ENCODE results near the gene MFGE8. TPM values are rescaled to one million over a fixed set of nuclear protein-coding genes. Genes with fewer than 3 reads are reported as not detected.

Gene MFGE8
- total and polyA plus RNA-seq, 7 experiments from 2014 or later = 6.3 to 106 (median 71.6) TPM

DNA sequence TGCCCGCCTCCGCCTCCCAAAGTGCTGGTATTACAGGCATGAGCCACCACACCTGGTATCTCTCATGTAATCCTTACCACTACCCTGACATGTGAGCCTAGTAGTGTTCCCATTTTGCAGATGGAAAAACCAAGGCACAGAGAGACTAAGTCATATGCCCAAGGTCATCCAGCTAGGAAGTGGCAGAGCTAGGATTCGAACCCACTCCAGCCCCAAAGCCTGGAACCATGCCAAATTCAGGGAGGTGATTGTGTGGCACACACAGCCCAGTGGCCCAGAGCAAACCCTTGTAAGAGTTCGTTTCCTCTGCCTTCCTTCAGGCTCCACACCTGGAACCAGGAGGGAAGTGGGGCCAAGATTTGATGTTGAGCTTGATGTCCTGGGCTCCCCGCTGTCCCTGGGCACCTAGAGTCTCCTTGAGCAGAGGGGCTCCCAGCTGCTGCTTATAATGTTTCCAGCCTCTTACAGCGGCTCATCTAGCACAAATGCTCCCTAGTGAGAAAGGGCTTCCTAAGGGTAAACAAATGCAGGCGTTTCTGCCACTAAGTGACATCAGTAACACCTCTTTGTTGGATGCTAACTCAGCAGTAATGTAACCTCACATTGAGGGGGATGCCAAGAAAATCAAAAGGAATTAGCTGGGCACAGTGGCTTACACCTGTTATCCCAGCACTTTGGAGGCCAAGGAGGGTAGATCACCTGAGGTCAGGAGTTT is 21.5 kb downstream of the MFGE8 start:
- Mint-ChIP-seq H3K4me1 (peaks cover 10 to 37% (median 28%) of the 10 kb centered on the region in 7 donors), H3K27ac (peak overlapping the region in 1 of 9 donors; percentile 77)

GRCh38 chr15:88890495-88890894 is 22.7 kb downstream of the MFGE8 start:
- ATAC-seq = no peak
- H3K27ac Mint-ChIP-seq = peak overlapping the region in 1 of 9 donors; percentile 12
- no peak overlapping the region for H3K4me3 Mint-ChIP-seq
- no peak for DNase-seq
- ChIA-PET CTCF (interaction anchor here (0.6 to 8.1 kb wide), 3 partner anchors 13 to 288 kb away, joined by 3 to 99 read pairs (median 9); no protein-coding TSS in a partner anchor), POLR2A (interaction anchor here (0.7 to 6.8 kb wide), 2 partner anchors 13 to 27 kb away, joined by 4 to 41 read pairs; no protein-coding TSS in a partner anchor)
- H3K4me3 ChIP-seq (ENCODE audit: low read length) = no peak overlapping the region
- peaks cover 3 to 31% (median 22%) of the 10 kb centered on the region in 7 donors for H3K4me1 Mint-ChIP-seq
- no peaks in the 10 kb centered on the region for H3K27me3 Mint-ChIP-seq
- H3K9me3 Mint-ChIP-seq = no peaks in the 10 kb centered on the region
- H3K36me3 Mint-ChIP-seq = peaks cover 0 to 26% (median 0%) of the 10 kb centered on the region in 5 donors
- intact Hi-C loops (cut with micrococcal nuclease) = no loop called here
- no peaks in the 10 kb centered on the region for H3K27me3 ChIP-seq (ENCODE audit: control insufficient read depth in 2 of 2, insufficient read depth in 2 of 2, low read length in 2 of 2)
- no peak overlapping the region for H3K27ac ChIP-seq (ENCODE audit: low read depth, low read length)
- peaks cover 0 to 63% (median 7%) of the 10 kb centered on the region in 3 experiments for H3K36me3 ChIP-seq (ENCODE audit: control insufficient read depth in 2 of 3, insufficient read depth in 3 of 3, low read length in 3 of 3)
- H3K9me3 ChIP-seq (ENCODE audit: control insufficient read depth in 2 of 3, low read length in 3 of 3) = no peaks in the 10 kb centered on the region
- H3K4me1 ChIP-seq (ENCODE audit: control insufficient read depth in 2 of 2, insufficient read depth in 2 of 2, low read length in 2 of 2) = peaks cover 5 to 7% of the 10 kb centered on the region in 2 donors

More for the DNA sequence above, 21.5 kb downstream of the MFGE8 start:
- Mint-ChIP-seq H3K36me3 (peaks cover 0 to 17% (median 0%) of the 10 kb centered on the region in 5 donors), H3K4me3 (no peak overlapping the region), H3K27me3 (no peaks in the 10 kb centered on the region), H3K9me3 (no peaks in the 10 kb centered on the region)
- Histone ChIP-seq H3K27ac (ENCODE audit: low read depth, low read length) (no peak overlapping the region), H3K36me3 (ENCODE audit: control insufficient read depth in 2 of 3, insufficient read depth in 3 of 3, low read length in 3 of 3) (peaks cover 0 to 52% (median 7%) of the 10 kb centered on the region in 3 experiments), H3K4me3 (ENCODE audit: low read length) (no peak overlapping the region), H3K27me3 (ENCODE audit: control insufficient read depth in 2 of 2, insufficient read depth in 2 of 2, low read length in 2 of 2) (no peaks in the 10 kb centered on the region), H3K4me1 (ENCODE audit: control insufficient read depth in 2 of 2, insufficient read depth in 2 of 2, low read length in 2 of 2) (peaks cover 16% of the 10 kb centered on the region in 2 donors), H3K9me3 (ENCODE audit: control insufficient read depth in 2 of 3, low read length in 3 of 3) (no peaks in the 10 kb centered on the region)
- intact Hi-C loops (cut with micrococcal nuclease) = no loop called here
- CTCF ChIA-PET = interaction anchor here (0.6 to 8.1 kb wide), 5 partner anchors 12 to 291 kb away, joined by 3 to 99 read pairs (median 6); no protein-coding TSS in a partner anchor
- POLR2A ChIA-PET = interaction anchor here (0.7 to 6.8 kb wide), 2 partner anchors 12 to 71 kb away, joined by 3 to 41 read pairs; no protein-coding TSS in a partner anchor
- no peak for ATAC-seq
- no peak for DNase-seq

DNA sequence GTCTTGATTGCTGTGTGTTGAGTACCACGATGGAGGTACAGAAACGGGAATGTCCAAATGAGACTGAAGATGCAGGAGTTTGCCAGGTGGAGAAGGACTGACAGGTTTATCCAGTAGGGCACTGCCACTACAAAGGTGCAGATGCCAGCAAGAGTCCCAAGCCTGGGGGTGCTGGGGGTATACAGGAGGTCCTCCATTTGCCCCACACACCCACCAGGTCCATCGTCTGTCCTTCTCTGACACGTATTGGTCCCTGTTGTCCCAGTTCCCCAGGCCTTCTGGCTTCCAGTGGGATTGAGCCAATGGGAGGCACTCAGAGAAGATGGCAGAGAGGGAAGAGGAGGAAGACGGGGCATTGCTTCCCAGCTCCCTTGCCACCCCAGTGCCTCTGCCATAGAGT is 24.5 kb downstream of the MFGE8 start:
- ChIA-PET POLR2A (no interaction called here), CTCF (interaction anchor here (1.6 kb wide), 1 partner anchor 16 kb away, joined by 3 read pairs; no protein-coding TSS in a partner anchor)
- Mint-ChIP-seq H3K9me3 (no peaks in the 10 kb centered on the region), H3K36me3 (peaks cover 0 to 38% (median 10%) of the 10 kb centered on the region in 5 donors), H3K27me3 (no peaks in the 10 kb centered on the region), H3K27ac (peak overlapping the region in 2 of 9 donors; percentile 56 to 77), H3K4me3 (no peak overlapping the region), H3K4me1 (peaks cover 0 to 25% (median 18%) of the 10 kb centered on the region in 7 donors)
- Histone ChIP-seq H3K4me3 (ENCODE audit: low read length) (no peak overlapping the region), H3K9me3 (ENCODE audit: control insufficient read depth in 2 of 3, low read length in 3 of 3) (no peaks in the 10 kb centered on the region), H3K27ac (ENCODE audit: low read depth, low read length) (no peak overlapping the region), H3K4me1 (ENCODE audit: control insufficient read depth in 2 of 2, insufficient read depth in 2 of 2, low read length in 2 of 2) (peaks cover 0 to 1% of the 10 kb centered on the region in 2 donors), H3K27me3 (ENCODE audit: control insufficient read depth in 2 of 2, insufficient read depth in 2 of 2, low read length in 2 of 2) (no peaks in the 10 kb centered on the region), H3K36me3 (ENCODE audit: control insufficient read depth in 2 of 3, insufficient read depth in 3 of 3, low read length in 3 of 3) (peaks cover 0 to 71% (median 7%) of the 10 kb centered on the region in 3 experiments)
- DNase-seq (no peak), ATAC-seq (no peak)
- intact Hi-C loops (cut with micrococcal nuclease) = no loop called here

- Histone ChIP-seq H3K27me3 (ENCODE audit: control insufficient read depth in 2 of 2, insufficient read depth in 2 of 2, low read length in 2 of 2) (no peaks in the 10 kb centered on the region), H3K27ac (ENCODE audit: low read depth, low read length) (no peak overlapping the region), H3K36me3 (ENCODE audit: control insufficient read depth in 2 of 3, insufficient read depth in 3 of 3, low read length in 3 of 3) (peaks cover 0 to 79% (median 10%) of the 10 kb centered on the region in 3 experiments), H3K4me3 (ENCODE audit: low read length) (no peak overlapping the region), H3K4me1 (ENCODE audit: control insufficient read depth in 2 of 2, insufficient read depth in 2 of 2, low read length in 2 of 2) (no peaks in the 10 kb centered on the region), H3K9me3 (ENCODE audit: control insufficient read depth in 2 of 3, low read length in 3 of 3) (no peaks in the 10 kb centered on the region)
- no peaks in the 10 kb centered on the region for H3K27me3 Mint-ChIP-seq
- ATAC-seq = no peak
- ChIA-PET CTCF (interaction anchor here (0.5 to 1.6 kb wide), 2 partner anchors 17 to 128 kb away, joined by 3 to 5 read pairs; no protein-coding TSS in a partner anchor), POLR2A (interaction anchor here (1.2 kb wide), 1 partner anchor 15 kb away, joined by 3 read pairs; no protein-coding TSS in a partner anchor)
- H3K4me1 Mint-ChIP-seq = peaks cover 0 to 25% (median 11%) of the 10 kb centered on the region in 7 donors
- H3K9me3 Mint-ChIP-seq = no peaks in the 10 kb centered on the region
- intact Hi-C loops (cut with micrococcal nuclease) = no loop called here
- peak overlapping the region in 1 of 9 donors; percentile 62 for H3K27ac Mint-ChIP-seq
- no peak overlapping the region for H3K4me3 Mint-ChIP-seq
- H3K36me3 Mint-ChIP-seq = peaks cover 0 to 46% (median 14%) of the 10 kb centered on the region in 5 donors
- no peak for DNase-seq
Measured at GRCh38 chr15:88887068-88887580, 26.1 kb downstream of the MFGE8 start.

DNA sequence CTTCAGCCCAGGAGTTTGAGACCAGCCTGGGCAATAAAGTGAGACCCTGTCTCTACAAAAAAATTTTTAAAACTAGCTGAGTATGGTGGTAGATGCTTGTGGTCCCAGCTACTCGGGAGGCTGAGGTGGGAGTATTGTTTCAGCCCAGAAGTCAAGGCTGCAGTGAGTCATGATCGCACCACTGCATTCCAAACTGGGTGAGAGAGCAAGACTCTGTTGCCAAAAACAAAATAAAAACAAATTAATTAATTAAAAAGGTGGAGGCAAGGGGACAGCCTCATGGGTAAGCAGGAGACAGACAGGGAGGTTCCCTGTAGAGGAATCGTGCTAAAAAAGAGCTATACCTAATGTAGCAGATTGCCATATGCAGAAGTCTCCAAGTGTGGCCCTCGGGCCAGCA is 30.4 kb downstream of the MFGE8 start:
- no peaks in the 10 kb centered on the region for H3K9me3 ChIP-seq (ENCODE audit: control insufficient read depth in 2 of 3, low read length in 3 of 3)
- peaks cover 8 to 67% (median 15%) of the 10 kb centered on the region in 5 donors for H3K36me3 Mint-ChIP-seq
- H3K27me3 ChIP-seq (ENCODE audit: control insufficient read depth in 2 of 2, insufficient read depth in 2 of 2, low read length in 2 of 2) = no peaks in the 10 kb centered on the region
- no peaks in the 10 kb centered on the region for H3K4me1 ChIP-seq (ENCODE audit: control insufficient read depth in 2 of 2, insufficient read depth in 2 of 2, low read length in 2 of 2)
- no peaks in the 10 kb centered on the region for H3K27me3 Mint-ChIP-seq
- H3K4me1 Mint-ChIP-seq = peaks cover 0 to 10% (median 6%) of the 10 kb centered on the region in 7 donors
- no peak overlapping the region for H3K4me3 ChIP-seq (ENCODE audit: low read length)
- no peak overlapping the region for H3K27ac Mint-ChIP-seq
- POLR2A ChIA-PET = no interaction called here
- intact Hi-C loops (cut with micrococcal nuclease) = no loop called here
- H3K27ac ChIP-seq (ENCODE audit: low read depth, low read length) = no peak overlapping the region
- peaks cover 0 to 95% (median 9%) of the 10 kb centered on the region in 3 experiments for H3K36me3 ChIP-seq (ENCODE audit: control insufficient read depth in 2 of 3, insufficient read depth in 3 of 3, low read length in 3 of 3)
- CTCF ChIA-PET = interaction anchor here (0.6 to 1.6 kb wide), 2 partner anchors 22 to 37 kb away, joined by 3 to 4 read pairs; no protein-coding TSS in a partner anchor
- H3K4me3 Mint-ChIP-seq = no peak overlapping the region
- DNase-seq = no peak
- H3K9me3 Mint-ChIP-seq = no peaks in the 10 kb centered on the region
- no peak for ATAC-seq

GRCh38 chr15:88881775-88882174 is 31.4 kb downstream of the MFGE8 start:
- no peaks in the 10 kb centered on the region for H3K27me3 Mint-ChIP-seq
- no peaks in the 10 kb centered on the region for H3K4me1 ChIP-seq (ENCODE audit: control insufficient read depth in 2 of 2, insufficient read depth in 2 of 2, low read length in 2 of 2)
- no peaks in the 10 kb centered on the region for H3K9me3 ChIP-seq (ENCODE audit: control insufficient read depth in 2 of 3, low read length in 3 of 3)
- intact Hi-C loops (cut with micrococcal nuclease) = no loop called here
- peaks cover 0 to 98% (median 9%) of the 10 kb centered on the region in 3 experiments for H3K36me3 ChIP-seq (ENCODE audit: control insufficient read depth in 2 of 3, insufficient read depth in 3 of 3, low read length in 3 of 3)
- no peaks in the 10 kb centered on the region for H3K27me3 ChIP-seq (ENCODE audit: control insufficient read depth in 2 of 2, insufficient read depth in 2 of 2, low read length in 2 of 2)
- no peak for DNase-seq
- peaks cover 0 to 10% (median 6%) of the 10 kb centered on the region in 7 donors for H3K4me1 Mint-ChIP-seq
- H3K36me3 Mint-ChIP-seq = peaks cover 8 to 64% (median 18%) of the 10 kb centered on the region in 5 donors
- H3K27ac Mint-ChIP-seq = no peak overlapping the region
- ChIA-PET CTCF (no interaction called here), POLR2A (no interaction called here)
- no peaks in the 10 kb centered on the region for H3K9me3 Mint-ChIP-seq
- H3K4me3 Mint-ChIP-seq = no peak overlapping the region
- H3K27ac ChIP-seq (ENCODE audit: low read depth, low read length) = no peak overlapping the region
- H3K4me3 ChIP-seq (ENCODE audit: low read length) = no peak overlapping the region
- no peak for ATAC-seq

Data from naive thymus-derived CD4-positive, alpha-beta T cell (primary cell).